ENCODE data around the gene TLE4. TPM values are rescaled to one million over a fixed set of nuclear protein-coding genes. Genes with fewer than 3 reads are reported as not detected.
"Not testable (repeated sequence)": the region's sequence is repeated elsewhere in the genome, so short reads cannot be mapped to it uniquely, and the experiment has no call there.

Gene TLE4
- total RNA-seq, 2 donors from 2014 or later, result 17.9 to 54.7 TPM

- Histone ChIP-seq H3K27ac (no peak overlapping the region), H3K4me3 (no peak overlapping the region), H3K27me3 (no peaks in the 10 kb centered on the region), H3K4me1 (no peaks in the 10 kb centered on the region), H3K36me3 (replicated peaks in 1 of 2; ENCODE audit: insufficient read depth in 1 of 2, low read depth in 2 of 2) (no peaks in the 10 kb centered on the region), H3K9me3 (no peaks in the 10 kb centered on the region)
- DNase-seq (no peak), ATAC-seq (no peak)
- no peak for TF ChIP-seq CTCF (IDR thresholded peaks at IDR 0.05)
- TF ChIP-seq POLR2A (IDR thresholded peaks at IDR 0.05), result no peak
- intact Hi-C loops (cut with DNase I), result no loop called here
- 83 to 88% methylated on average over 1 of the region's 1 CpG for WGBS, 2 donors
These were observed 60.9 kb downstream of the TLE4 start for GRCh38 chr9:79632705-79633104.

GRCh38 chr9:79633558-79633957 is 61.8 kb downstream of the TLE4 start:
- WGBS, 2 donors, result 84 to 94% methylated on average over 3 of the region's 3 CpGs
- no peak overlapping the region for H3K27ac ChIP-seq
- no peaks in the 10 kb centered on the region for H3K4me1 ChIP-seq
- H3K4me3 ChIP-seq, result no peak overlapping the region
- no peaks in the 10 kb centered on the region for H3K27me3 ChIP-seq
- ATAC-seq (no peak), DNase-seq (no peak)
- intact Hi-C loops (cut with DNase I), result no loop called here
- H3K36me3 ChIP-seq (replicated peaks in 1 of 2; ENCODE audit: insufficient read depth in 1 of 2, low read depth in 2 of 2), result no peaks in the 10 kb centered on the region
- no peak for TF ChIP-seq POLR2A (IDR thresholded peaks at IDR 0.05)
- no peak for TF ChIP-seq CTCF (IDR thresholded peaks at IDR 0.05)
- H3K9me3 ChIP-seq, result no peaks in the 10 kb centered on the region

- DNase-seq (no peak), ATAC-seq (no peak)
- no peak overlapping the region for H3K4me3 ChIP-seq
- WGBS, 2 donors, result 65 to 75% methylated on average over 2 of the region's 2 CpGs
- intact Hi-C loops (cut with DNase I), result no loop called here
- no peaks in the 10 kb centered on the region for H3K4me1 ChIP-seq
- H3K36me3 ChIP-seq (replicated peaks in 1 of 2; ENCODE audit: insufficient read depth in 1 of 2, low read depth in 2 of 2), result no peaks in the 10 kb centered on the region
- TF ChIP-seq CTCF (IDR thresholded peaks at IDR 0.05) (no peak), POLR2A (IDR thresholded peaks at IDR 0.05) (no peak)
- no peaks in the 10 kb centered on the region for H3K27me3 ChIP-seq
- no peaks in the 10 kb centered on the region for H3K9me3 ChIP-seq
- H3K27ac ChIP-seq, result no peak overlapping the region
These were observed 65.6 kb downstream of the TLE4 start for GRCh38 chr9:79637177-79637925.

GRCh38 chr9:79638806-79639205 is 67.0 kb downstream of the TLE4 start:
- ATAC-seq, result no peak
- intact Hi-C loops (cut with DNase I), result no loop called here
- Histone ChIP-seq H3K9me3 (no peaks in the 10 kb centered on the region), H3K4me1 (no peaks in the 10 kb centered on the region), H3K36me3 (replicated peaks in 1 of 2; ENCODE audit: insufficient read depth in 1 of 2, low read depth in 2 of 2) (no peaks in the 10 kb centered on the region), H3K27me3 (no peaks in the 10 kb centered on the region), H3K27ac (no peak overlapping the region), H3K4me3 (no peak overlapping the region)
- no peak for TF ChIP-seq POLR2A (IDR thresholded peaks at IDR 0.05)
- no peak for TF ChIP-seq CTCF (IDR thresholded peaks at IDR 0.05)
- 84 to 87% methylated on average over 2 of the region's 2 CpGs for WGBS, 2 donors
- DNase-seq, result no peak

- no peaks in the 10 kb centered on the region for H3K4me1 ChIP-seq
- H3K36me3 ChIP-seq (replicated peaks in 1 of 2; ENCODE audit: insufficient read depth in 1 of 2, low read depth in 2 of 2), result no peaks in the 10 kb centered on the region
- no peaks in the 10 kb centered on the region for H3K27me3 ChIP-seq
- no peaks in the 10 kb centered on the region for H3K9me3 ChIP-seq
- H3K27ac ChIP-seq, result no peak overlapping the region
- no peak for TF ChIP-seq POLR2A (IDR thresholded peaks at IDR 0.05)
- TF ChIP-seq CTCF (IDR thresholded peaks at IDR 0.05), result no peak
- DNase-seq, result no peak
- no peak for ATAC-seq
- H3K4me3 ChIP-seq, result no peak overlapping the region
- intact Hi-C loops (cut with DNase I), result no loop called here
- WGBS, 2 donors, result 95 to 100% methylated on average over 1 of the region's 1 CpG
These were observed 67.6 kb downstream of the TLE4 start for GRCh38 chr9:79639354-79639753.

- H3K4me1 ChIP-seq, result not testable (repeated sequence)
These were observed 68.3 kb downstream of the TLE4 start for GRCh38 chr9:79640067-79640466.

More at GRCh38 chr9:79640067-79640466, 68.3 kb downstream of the TLE4 start:
- H3K4me3 ChIP-seq; H3K27ac ChIP-seq; H3K9me3 ChIP-seq; ATAC-seq; H3K27me3 ChIP-seq; intact Hi-C loops (cut with DNase I); H3K36me3 ChIP-seq (replicated peaks in 1 of 2; ENCODE audit: insufficient read depth in 1 of 2, low read depth in 2 of 2); DNase-seq: not testable (repeated sequence)
- WGBS, 2 donors, result 96 to 98% methylated on average over 3 of the region's 3 CpGs
